HEK293T (cell line): ENCODE data around the gene TRPM3.
A peak's percentile ranks its signal among the peaks of the same experiment; 100 is the strongest.

Source experiments
- BHLHE40 ChIP-seq: fragments of 450-650 bp; IDR thresholded peaks from 2 replicates; pipeline ENCODE4 v1.6.1; 2016; ENCODE audit warnings: mild to moderate bottlenecking, moderate library complexity, borderline replicate concordance
- ELF4 ChIP-seq: fragments of 450-650 bp; IDR thresholded peaks from 2 replicates; pipeline ENCODE4 v1.6.1; 2017; ENCODE audit warnings: antibody characterized with exemption
- FOXK2 ChIP-seq: fragments of 450-650 bp; IDR thresholded peaks from 2 replicates; pipeline ENCODE4 v1.6.1; 2016; ENCODE audit warnings: mild to moderate bottlenecking
- FOXM1 ChIP-seq: fragments of 450-650 bp; IDR thresholded peaks from 2 replicates; pipeline ENCODE4 v1.6.1; 2017; ENCODE audit warnings: mild to moderate bottlenecking, borderline replicate concordance
- HDGF ChIP-seq: fragments of 450-650 bp; IDR thresholded peaks from 2 replicates; pipeline ENCODE4 v1.6.1; 2017; ENCODE audit warnings: antibody characterized with exemption, borderline replicate concordance
- LEF1 ChIP-seq: fragments of 450-650 bp; IDR thresholded peaks from 2 replicates; pipeline ENCODE4 v1.6.1; 2017; ENCODE audit warnings: mild to moderate bottlenecking, borderline replicate concordance
- SUZ12 ChIP-seq: fragments of 450-650 bp; IDR thresholded peaks from 2 replicates; pipeline ENCODE4 v1.6.1; 2016; ENCODE audit warnings: mild to moderate bottlenecking
- TF ChIP-seq, protein P1 (sequence below): fragments of 450-650 bp; IDR thresholded peaks from 2 replicates; pipeline ENCODE4 v1.6.1; 2016

- TF ChIP-seq ELF4 (no peak), FOXK2 (no peak), SUZ12 (no peak), HDGF (no peak), LEF1 (no peak), FOXM1 (no peak), BHLHE40 (no peak)
- TF ChIP-seq, protein P1, sequence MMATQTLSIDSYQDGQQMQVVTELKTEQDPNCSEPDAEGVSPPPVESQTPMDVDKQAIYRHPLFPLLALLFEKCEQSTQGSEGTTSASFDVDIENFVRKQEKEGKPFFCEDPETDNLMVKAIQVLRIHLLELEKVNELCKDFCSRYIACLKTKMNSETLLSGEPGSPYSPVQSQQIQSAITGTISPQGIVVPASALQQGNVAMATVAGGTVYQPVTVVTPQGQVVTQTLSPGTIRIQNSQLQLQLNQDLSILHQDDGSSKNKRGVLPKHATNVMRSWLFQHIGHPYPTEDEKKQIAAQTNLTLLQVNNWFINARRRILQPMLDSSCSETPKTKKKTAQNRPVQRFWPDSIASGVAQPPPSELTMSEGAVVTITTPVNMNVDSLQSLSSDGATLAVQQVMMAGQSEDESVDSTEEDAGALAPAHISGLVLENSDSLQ, result peak; percentile 50; the same call in 1 of the 2 replicates
Measured at GRCh38 chr9:70533492-70533891, 587.9 kb downstream of the TRPM3 start.
